ENCODE results near the gene AOC1.

- TF ChIP-seq CTCF (conservative IDR thresholded peaks at IDR 0.05; ENCODE audit: low read length) = no peak
- no peak for TF ChIP-seq EZH2phosphoT487 (IDR thresholded peaks at IDR 0.05; ENCODE audit: borderline replicate concordance, low read depth, low read length)
These were observed 51.9 kb downstream of the AOC1 start for GRCh38 chr7:150904011-150904909.

Measured in OCI-LY7 (cell line).